ENCODE measurements around the gene LIMA1. TPM values are rescaled to one million over a fixed set of nuclear protein-coding genes. Genes with fewer than 3 reads are reported as not detected.
"Not testable (repeated sequence)": the region's sequence is repeated elsewhere in the genome, so short reads cannot be mapped to it uniquely, and the experiment has no call there.

LIMA1 gene
- total and polyA plus RNA-seq, 4 donors: 35.9 to 177 (median 140) TPM

GRCh38 chr12:50154947-50155346 lies 128.4 kb downstream of the LIMA1 start:
- 85 to 92% methylated on average over 5 of the region's 5 CpGs for WGBS, 2 donors
- ATAC-seq (ENCODE audit: low FRiP score); H3K4me3 ChIP-seq (ENCODE audit: low read length in 2 of 2); intact Hi-C loops (cut with DNase I); H3K27ac ChIP-seq (ENCODE audit: low read depth in 1 of 2, low read length in 2 of 2); H3K36me3 ChIP-seq (ENCODE audit: control insufficient read depth in 1 of 2, insufficient read depth in 2 of 2, low read length in 1 of 2); H3K27me3 ChIP-seq (ENCODE audit: control insufficient read depth in 1 of 2, insufficient read depth in 2 of 2, low read length in 1 of 2); H3K9me3 ChIP-seq (ENCODE audit: control insufficient read depth, low read length); H3K4me1 ChIP-seq (ENCODE audit: control insufficient read depth in 1 of 2, insufficient read depth in 2 of 2, low read length in 2 of 2); DNase-seq: not testable (repeated sequence)

GRCh38 chr12:50151047-50151687 lies 132.2 kb downstream of the LIMA1 start:
- ATAC-seq (ENCODE audit: low FRiP score) (no peak), DNase-seq (no peak)
- no peak overlapping the region for H3K27ac ChIP-seq (ENCODE audit: low read depth in 1 of 2, low read length in 2 of 2)
- 12 to 17% methylated on average over 1 of the region's 1 CpG for WGBS, 2 donors
- H3K4me1 ChIP-seq (ENCODE audit: control insufficient read depth in 1 of 2, insufficient read depth in 2 of 2, low read length in 2 of 2): peaks cover 0 to 2% of the 10 kb centered on the region in 2 donors
- no peaks in the 10 kb centered on the region for H3K36me3 ChIP-seq (ENCODE audit: control insufficient read depth in 1 of 2, insufficient read depth in 2 of 2, low read length in 1 of 2)
- no peak overlapping the region for H3K4me3 ChIP-seq (ENCODE audit: low read length in 2 of 2)
- H3K27me3 ChIP-seq (ENCODE audit: control insufficient read depth in 1 of 2, insufficient read depth in 2 of 2, low read length in 1 of 2): no peaks in the 10 kb centered on the region
- intact Hi-C loops (cut with DNase I): no loop called here
- no peaks in the 10 kb centered on the region for H3K9me3 ChIP-seq (ENCODE audit: control insufficient read depth, low read length)

- no peak for DNase-seq
- Histone ChIP-seq H3K9me3 (ENCODE audit: control insufficient read depth, low read length) (no peaks in the 10 kb centered on the region), H3K4me1 (ENCODE audit: control insufficient read depth in 1 of 2, insufficient read depth in 2 of 2, low read length in 2 of 2) (peaks cover 2% of the 10 kb centered on the region in 2 donors), H3K4me3 (ENCODE audit: low read length in 2 of 2) (no peak overlapping the region), H3K27me3 (ENCODE audit: control insufficient read depth in 1 of 2, insufficient read depth in 2 of 2, low read length in 1 of 2) (no peaks in the 10 kb centered on the region), H3K27ac (ENCODE audit: low read depth in 1 of 2, low read length in 2 of 2) (no peak overlapping the region), H3K36me3 (ENCODE audit: control insufficient read depth in 1 of 2, insufficient read depth in 2 of 2, low read length in 1 of 2) (no peaks in the 10 kb centered on the region)
- no peak for ATAC-seq (ENCODE audit: low FRiP score)
- intact Hi-C loops (cut with DNase I): no loop called here
- WGBS, 2 donors: 82 to 86% methylated on average over 3 of the region's 3 CpGs
These were observed 134.0 kb downstream of the LIMA1 start for GRCh38 chr12:50149311-50149710.

- 79 to 86% methylated on average over 6 of the region's 6 CpGs for WGBS, 2 donors
- H3K36me3 ChIP-seq (ENCODE audit: control insufficient read depth in 1 of 2, insufficient read depth in 2 of 2, low read length in 1 of 2); intact Hi-C loops (cut with DNase I); ATAC-seq (ENCODE audit: low FRiP score); H3K27ac ChIP-seq (ENCODE audit: low read depth in 1 of 2, low read length in 2 of 2); DNase-seq; H3K4me1 ChIP-seq (ENCODE audit: control insufficient read depth in 1 of 2, insufficient read depth in 2 of 2, low read length in 2 of 2); H3K9me3 ChIP-seq (ENCODE audit: control insufficient read depth, low read length); H3K4me3 ChIP-seq (ENCODE audit: low read length in 2 of 2); H3K27me3 ChIP-seq (ENCODE audit: control insufficient read depth in 1 of 2, insufficient read depth in 2 of 2, low read length in 1 of 2): not testable (repeated sequence)
These were observed 135.3 kb downstream of the LIMA1 start for GRCh38 chr12:50148011-50148410.

- 95 to 96% methylated on average over 4 of the region's 4 CpGs for WGBS, 2 donors
- Histone ChIP-seq H3K9me3 (ENCODE audit: control insufficient read depth, low read length) (no peaks in the 10 kb centered on the region), H3K4me1 (ENCODE audit: control insufficient read depth in 1 of 2, insufficient read depth in 2 of 2, low read length in 2 of 2) (peaks cover 2% of the 10 kb centered on the region in 2 donors), H3K27me3 (ENCODE audit: control insufficient read depth in 1 of 2, insufficient read depth in 2 of 2, low read length in 1 of 2) (no peaks in the 10 kb centered on the region), H3K36me3 (ENCODE audit: control insufficient read depth in 1 of 2, insufficient read depth in 2 of 2, low read length in 1 of 2) (peaks cover 0 to 2% of the 10 kb centered on the region in 2 donors), H3K27ac (ENCODE audit: low read depth in 1 of 2, low read length in 2 of 2) (no peak overlapping the region), H3K4me3 (ENCODE audit: low read length in 2 of 2) (no peak overlapping the region)
- DNase-seq: no peak
- intact Hi-C loops (cut with DNase I): no loop called here
- ATAC-seq (ENCODE audit: low FRiP score): no peak
These were observed 136.0 kb downstream of the LIMA1 start for GRCh38 chr12:50147281-50147680.

GRCh38 chr12:50145439-50145838 lies 137.9 kb downstream of the LIMA1 start:
- WGBS, 2 donors: 8 to 10% methylated on average over 2 of the region's 2 CpGs
- Histone ChIP-seq H3K9me3 (ENCODE audit: control insufficient read depth, low read length) (no peaks in the 10 kb centered on the region), H3K4me3 (ENCODE audit: low read length in 2 of 2) (no peak overlapping the region), H3K36me3 (ENCODE audit: control insufficient read depth in 1 of 2, insufficient read depth in 2 of 2, low read length in 1 of 2) (peaks cover 0 to 2% of the 10 kb centered on the region in 2 donors), H3K4me1 (ENCODE audit: control insufficient read depth in 1 of 2, insufficient read depth in 2 of 2, low read length in 2 of 2) (peaks cover 2% of the 10 kb centered on the region in 2 donors), H3K27me3 (ENCODE audit: control insufficient read depth in 1 of 2, insufficient read depth in 2 of 2, low read length in 1 of 2) (no peaks in the 10 kb centered on the region), H3K27ac (ENCODE audit: low read depth in 1 of 2, low read length in 2 of 2) (no peak overlapping the region)
- intact Hi-C loops (cut with DNase I): no loop called here
- ATAC-seq (ENCODE audit: low FRiP score) (no peak), DNase-seq (no peak)

GRCh38 chr12:50142993-50143392 lies 140.3 kb downstream of the LIMA1 start:
- 88 to 93% methylated on average over 8 of the region's 8 CpGs for WGBS, 2 donors
- Histone ChIP-seq H3K36me3 (ENCODE audit: control insufficient read depth in 1 of 2, insufficient read depth in 2 of 2, low read length in 1 of 2) (peaks cover 0 to 2% of the 10 kb centered on the region in 2 donors), H3K4me1 (ENCODE audit: control insufficient read depth in 1 of 2, insufficient read depth in 2 of 2, low read length in 2 of 2) (peaks cover 0 to 2% of the 10 kb centered on the region in 2 donors), H3K27me3 (ENCODE audit: control insufficient read depth in 1 of 2, insufficient read depth in 2 of 2, low read length in 1 of 2) (no peaks in the 10 kb centered on the region), H3K4me3 (ENCODE audit: low read length in 2 of 2) (no peak overlapping the region), H3K9me3 (ENCODE audit: control insufficient read depth, low read length) (no peaks in the 10 kb centered on the region), H3K27ac (ENCODE audit: low read depth in 1 of 2, low read length in 2 of 2) (no peak overlapping the region)
- DNase-seq (no peak), ATAC-seq (ENCODE audit: low FRiP score) (no peak)
- intact Hi-C loops (cut with DNase I): no loop called here

GRCh38 chr12:50132505-50133135 lies 150.7 kb downstream of the LIMA1 start:
- ATAC-seq (ENCODE audit: low FRiP score) (no peak), DNase-seq (no peak)
- no peak overlapping the region for H3K4me3 ChIP-seq (ENCODE audit: low read length in 2 of 2)
- no peaks in the 10 kb centered on the region for H3K9me3 ChIP-seq (ENCODE audit: control insufficient read depth, low read length)
- H3K27me3 ChIP-seq (ENCODE audit: control insufficient read depth in 1 of 2, insufficient read depth in 2 of 2, low read length in 1 of 2): no peaks in the 10 kb centered on the region
- intact Hi-C loops (cut with DNase I): loop anchor here (5.0 kb wide), 1 partner anchor 35 kb away; the partner anchor contains the start of gene CERS5 (in 2 of the 2)
- peaks cover 0 to 2% of the 10 kb centered on the region in 2 donors for H3K4me1 ChIP-seq (ENCODE audit: control insufficient read depth in 1 of 2, insufficient read depth in 2 of 2, low read length in 2 of 2)
- peak overlapping the region; percentile 34 to 64 for H3K27ac ChIP-seq (ENCODE audit: low read depth in 1 of 2, low read length in 2 of 2)
- H3K36me3 ChIP-seq (ENCODE audit: control insufficient read depth in 1 of 2, insufficient read depth in 2 of 2, low read length in 1 of 2): peaks cover 3 to 11% of the 10 kb centered on the region in 2 donors
- WGBS, 2 donors: 36 to 38% methylated on average over 2 of the region's 2 CpGs

GRCh38 chr12:50129290-50129689 lies 154.0 kb downstream of the LIMA1 start:
- Histone ChIP-seq H3K4me3 (ENCODE audit: low read length in 2 of 2) (no peak overlapping the region), H3K4me1 (ENCODE audit: control insufficient read depth in 1 of 2, insufficient read depth in 2 of 2, low read length in 2 of 2) (peaks cover under 1 to 3% of the 10 kb centered on the region in 2 donors), H3K27ac (ENCODE audit: low read depth in 1 of 2, low read length in 2 of 2) (no peak overlapping the region), H3K36me3 (ENCODE audit: control insufficient read depth in 1 of 2, insufficient read depth in 2 of 2, low read length in 1 of 2) (peaks cover 3 to 15% of the 10 kb centered on the region in 2 donors), H3K9me3 (ENCODE audit: control insufficient read depth, low read length) (no peaks in the 10 kb centered on the region), H3K27me3 (ENCODE audit: control insufficient read depth in 1 of 2, insufficient read depth in 2 of 2, low read length in 1 of 2) (no peaks in the 10 kb centered on the region)
- DNase-seq: no peak
- intact Hi-C loops (cut with DNase I): no loop called here
- 14 to 16% methylated on average over 4 of the region's 4 CpGs for WGBS, 2 donors
- ATAC-seq (ENCODE audit: low FRiP score): no peak
